Fibroblast of the conjunctiva (primary cell): ENCODE measurements around the gene RABGGTB.
"Not testable (repeated sequence)": the region's sequence is repeated elsewhere in the genome, so short reads cannot be mapped to it uniquely, and the experiment has no call there.

Source experiments
- DNase-seq: peaks from one replicate; pipeline ENCODE4 v3.0.0-alpha.2; 2010; ENCODE audit warnings: low read depth

The RABGGTB gene

DNA sequence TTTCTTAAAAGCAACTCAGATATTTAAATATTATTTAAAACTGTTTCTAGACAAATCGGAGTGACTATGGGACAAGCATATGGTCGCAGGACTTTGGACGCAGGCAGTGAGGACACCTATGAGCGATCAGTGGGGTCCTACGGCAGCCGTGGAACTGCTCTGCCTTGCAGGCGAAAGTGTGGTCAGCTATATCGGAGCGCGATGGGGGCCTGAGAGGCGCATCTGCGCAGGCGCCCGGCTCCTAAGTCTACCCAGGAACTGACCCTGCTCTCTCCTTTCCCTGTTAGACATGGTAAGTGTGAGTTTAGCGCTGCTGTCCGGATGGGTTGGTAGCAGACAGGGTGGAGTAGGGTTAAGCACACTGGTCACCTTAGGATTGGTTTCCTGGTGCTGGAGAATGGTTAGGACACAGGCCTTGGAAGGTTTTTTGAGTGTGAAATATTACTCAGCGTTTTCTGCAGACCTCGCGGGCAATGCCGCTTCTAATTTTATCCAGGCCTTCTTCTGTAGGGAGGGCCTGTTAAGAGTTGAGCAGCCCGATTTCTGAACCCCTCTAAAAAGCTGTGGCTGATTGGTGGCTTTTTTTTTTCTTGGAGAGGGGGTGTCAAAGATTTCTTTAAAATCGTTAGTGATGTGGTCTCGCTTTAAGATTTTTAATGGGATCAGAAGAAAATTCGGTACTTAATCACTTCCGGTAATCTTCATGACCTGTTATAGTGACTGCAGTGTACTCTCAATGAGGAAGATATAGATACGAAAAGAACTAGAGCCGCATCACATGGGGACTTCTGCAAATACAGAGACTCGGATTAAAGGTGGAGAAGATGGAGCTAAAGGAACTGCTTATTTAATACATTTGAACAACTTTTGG is at the start of gene RABGGTB:
TSS of gene RABGGTB (plus strand) at position 274 of the 871 bp plus-strand sequence. CDS start at position 290, 16 bp downstream.
- DNase-seq: peak; percentile 95

DNA sequence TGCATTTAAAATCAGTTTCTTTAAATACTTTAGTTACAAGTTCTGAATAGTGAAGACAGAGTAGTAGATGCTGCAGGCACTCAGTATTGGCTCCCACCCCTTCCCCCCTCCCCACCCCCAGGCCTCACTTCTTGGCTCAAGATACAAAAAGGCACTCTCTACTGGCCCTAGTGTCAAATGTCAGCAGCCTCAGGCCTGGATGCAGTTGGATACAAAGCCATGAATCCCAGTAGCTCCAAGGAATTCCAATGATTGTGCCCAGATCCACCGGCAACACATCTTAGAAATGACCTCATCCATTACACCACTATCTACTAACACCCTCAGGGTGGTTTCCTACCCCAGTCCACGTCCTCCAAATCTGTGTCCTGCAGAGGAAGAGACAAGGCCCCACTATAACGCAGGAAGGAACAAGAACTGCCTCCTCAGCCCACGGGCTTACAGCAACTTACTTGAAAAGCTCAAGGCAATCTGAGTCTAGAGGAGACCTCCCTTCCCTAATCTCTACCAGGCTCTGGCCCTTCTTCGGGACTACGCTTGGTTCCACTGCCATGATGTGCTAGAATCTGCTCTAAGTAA is 43.9 kb upstream of the RABGGTB start:
- DNase-seq: no peak

DNA sequence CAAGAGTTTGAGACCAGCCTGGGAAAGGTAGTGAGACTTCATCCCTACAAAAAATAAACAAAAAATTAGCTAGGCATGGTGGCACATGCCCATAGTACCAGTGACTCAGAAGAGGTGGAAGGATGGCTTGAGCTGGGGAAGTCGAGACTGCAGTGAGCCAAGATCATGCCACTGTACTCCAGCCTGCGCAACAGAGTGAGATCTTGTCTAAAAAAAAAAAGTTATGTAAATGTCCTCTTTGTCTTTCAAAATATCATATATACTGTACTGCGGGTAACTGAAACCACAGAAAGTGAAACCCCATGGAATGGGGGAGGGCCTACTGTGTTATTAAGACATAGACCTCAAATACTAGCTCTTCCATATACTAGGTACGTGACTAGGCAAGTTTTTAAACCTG is 40.8 kb upstream of the RABGGTB start:
- no peak for DNase-seq

DNA sequence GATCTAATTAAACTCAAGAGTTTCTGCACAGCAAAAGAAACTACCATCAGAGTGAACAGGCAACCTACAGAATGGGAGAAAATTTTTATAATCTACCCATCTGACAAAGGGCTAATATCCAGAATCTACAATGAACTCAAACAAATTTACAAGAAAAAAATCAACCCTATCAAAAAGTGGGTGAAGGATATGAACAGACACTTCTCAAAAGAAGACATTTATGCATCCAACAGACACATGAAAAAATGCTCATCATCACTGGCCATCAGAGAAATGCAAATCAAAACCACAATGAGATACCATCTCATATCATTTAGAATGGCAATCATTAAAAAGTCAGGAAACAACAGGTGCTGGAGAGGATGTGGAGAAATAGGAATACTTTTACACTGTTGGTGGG is 28.8 kb upstream of the RABGGTB start:
- not testable (repeated sequence) for DNase-seq

DNA sequence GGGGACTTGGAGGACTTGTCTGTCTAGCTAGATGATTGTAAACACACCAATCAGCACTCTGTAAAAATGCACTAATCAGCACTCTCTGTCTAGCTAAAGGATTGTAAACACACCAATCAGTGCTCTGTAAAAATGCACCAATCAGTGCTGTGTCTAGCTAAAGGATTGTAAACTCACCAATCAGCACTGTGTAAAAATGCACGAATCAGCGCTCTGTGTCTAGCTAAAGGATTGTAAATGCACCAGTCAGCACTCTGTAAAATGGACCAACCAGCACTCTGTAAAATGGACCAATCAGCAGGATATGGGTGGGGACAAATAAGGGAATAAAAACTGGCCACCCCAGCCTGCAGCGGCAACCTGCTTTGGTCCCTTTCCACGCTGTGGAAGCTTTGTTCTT is 27.5 kb upstream of the RABGGTB start:
- not testable (repeated sequence) for DNase-seq

DNA sequence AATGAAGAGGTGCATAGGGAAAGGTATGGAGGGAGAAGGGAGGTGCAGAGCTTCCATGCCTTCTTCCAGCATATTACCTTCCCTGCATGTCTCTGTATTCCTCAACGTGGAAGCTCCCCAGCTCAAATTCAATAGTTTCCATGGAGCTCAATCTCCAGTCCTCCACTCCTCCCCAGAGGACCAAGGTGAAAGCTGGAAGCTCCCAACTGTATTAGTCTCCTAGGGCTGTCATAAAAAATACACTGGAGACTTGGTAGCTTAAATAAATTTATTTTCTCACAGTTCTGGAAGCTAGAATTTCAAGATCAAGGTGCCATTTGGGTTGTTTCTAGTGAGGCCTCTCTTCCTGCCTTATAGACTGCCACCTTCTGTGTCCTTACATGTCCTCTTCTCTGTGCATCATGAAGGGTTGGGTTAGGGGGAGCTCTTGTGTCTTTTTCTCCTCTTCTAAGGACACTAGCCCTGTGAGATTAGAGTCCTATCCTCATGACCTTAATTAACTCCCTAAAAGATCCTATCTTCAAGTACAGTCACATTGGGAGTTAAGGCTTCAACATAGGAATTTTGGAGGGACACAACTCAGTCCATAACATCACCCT is 21.9 kb upstream of the RABGGTB start:
- DNase-seq: no peak

DNA sequence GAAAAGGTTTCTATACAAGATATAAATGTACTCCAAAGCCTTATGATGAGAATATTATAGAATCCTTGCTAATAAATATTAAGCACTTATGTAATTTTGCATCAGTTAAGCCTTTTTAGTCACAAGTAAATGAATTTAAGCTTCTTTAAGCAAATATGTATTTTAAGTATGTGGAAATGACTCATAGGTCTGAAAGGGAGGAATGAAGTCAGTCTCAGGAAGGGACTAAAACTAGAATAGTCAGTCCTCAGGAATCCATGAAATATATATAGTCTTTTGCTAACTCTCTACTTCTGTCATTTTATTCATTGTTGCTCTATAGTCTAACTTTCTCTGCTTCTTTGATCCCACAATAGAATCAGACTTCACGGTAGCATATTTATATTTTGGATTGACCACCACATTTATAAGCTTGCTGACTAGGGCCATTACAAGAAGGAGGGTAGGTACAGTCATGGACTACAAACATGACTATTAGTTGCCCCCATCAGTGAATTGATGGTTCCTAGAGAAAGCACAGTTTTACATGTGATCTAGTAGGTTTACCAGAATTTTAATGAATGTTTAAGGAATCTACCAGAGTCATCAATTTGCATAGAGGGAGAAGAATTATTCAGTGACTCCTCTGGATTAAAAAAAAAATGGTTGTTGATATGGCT is 20.2 kb upstream of the RABGGTB start:
- DNase-seq: peak; percentile 41

DNA sequence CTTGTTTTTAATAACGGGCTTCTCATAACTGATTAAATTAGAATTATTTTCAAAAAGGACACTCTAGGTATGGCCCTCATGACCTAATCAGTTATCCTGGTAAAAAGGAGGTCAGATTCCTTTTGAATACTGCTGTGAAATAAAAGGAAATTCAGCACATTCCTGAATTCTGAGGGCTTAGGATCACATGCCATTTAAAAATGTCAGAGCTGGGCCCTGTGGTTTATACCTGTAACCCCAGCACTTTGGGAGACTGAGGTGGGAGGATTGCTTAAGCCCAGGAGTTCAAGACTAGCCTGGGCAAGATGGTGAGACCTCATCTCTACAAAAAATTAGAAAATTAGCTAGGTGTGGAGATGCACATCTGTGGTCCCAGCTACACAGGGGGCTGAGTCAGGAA is 18.0 kb upstream of the RABGGTB start:
- no peak for DNase-seq

DNA sequence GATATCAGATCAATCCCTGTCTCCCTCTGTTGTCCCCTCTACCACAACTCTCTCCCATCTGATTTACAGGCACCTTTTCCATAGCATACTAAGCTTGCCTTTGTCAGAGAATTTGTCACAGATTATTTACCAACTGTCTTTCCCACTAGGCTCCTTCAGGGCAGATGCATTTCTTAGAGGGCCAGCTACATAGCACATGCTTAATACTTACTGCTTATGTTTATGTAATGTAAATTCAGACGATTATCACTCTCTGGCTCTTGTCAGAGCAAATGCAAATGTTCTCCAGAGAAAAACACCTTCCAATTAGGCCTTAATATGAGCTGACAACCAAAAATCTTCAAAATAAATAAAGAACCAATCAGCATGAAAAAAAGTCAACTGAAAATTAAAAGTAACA is 15.3 kb upstream of the RABGGTB start:
- no peak for DNase-seq

DNA sequence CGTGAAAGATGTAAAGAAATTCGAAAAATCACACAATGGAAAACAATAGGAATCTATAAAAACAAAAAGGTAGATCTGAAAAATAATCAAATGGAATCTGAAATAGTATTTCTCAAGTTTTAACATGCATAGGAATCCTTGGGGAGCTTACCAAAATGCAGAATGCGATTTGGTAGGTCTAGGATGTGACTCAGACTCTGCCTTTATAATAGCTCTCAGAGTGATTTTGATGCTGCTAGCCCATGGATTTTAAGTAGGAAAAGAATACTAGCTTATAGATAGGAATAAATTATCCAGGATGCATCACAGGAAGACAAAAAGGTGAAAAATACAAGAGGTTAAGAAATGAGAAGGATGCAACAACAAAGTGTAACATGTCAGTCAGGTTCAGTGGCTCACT is 14.1 kb upstream of the RABGGTB start:
- no peak for DNase-seq

DNA sequence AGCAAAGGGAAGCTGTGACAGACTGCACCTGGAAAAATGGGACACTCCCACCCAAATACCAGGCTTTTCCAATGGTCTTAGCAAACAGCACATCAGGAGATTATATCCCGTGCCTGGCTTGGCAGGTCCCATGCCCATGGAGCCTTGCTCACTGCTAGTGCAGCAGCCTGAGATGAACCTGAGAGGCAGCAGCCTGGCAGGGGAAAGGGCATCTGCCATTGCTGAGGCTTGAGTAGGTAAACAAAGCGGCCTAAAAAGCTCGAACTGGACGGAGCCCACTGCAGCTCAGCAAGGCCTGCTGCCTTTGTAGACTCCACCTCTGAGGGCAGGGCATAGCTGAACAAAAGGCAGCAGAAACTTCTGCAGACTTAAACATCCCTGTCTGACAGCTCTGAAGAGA is 8.2 kb upstream of the RABGGTB start:
- not testable (repeated sequence) for DNase-seq

DNA sequence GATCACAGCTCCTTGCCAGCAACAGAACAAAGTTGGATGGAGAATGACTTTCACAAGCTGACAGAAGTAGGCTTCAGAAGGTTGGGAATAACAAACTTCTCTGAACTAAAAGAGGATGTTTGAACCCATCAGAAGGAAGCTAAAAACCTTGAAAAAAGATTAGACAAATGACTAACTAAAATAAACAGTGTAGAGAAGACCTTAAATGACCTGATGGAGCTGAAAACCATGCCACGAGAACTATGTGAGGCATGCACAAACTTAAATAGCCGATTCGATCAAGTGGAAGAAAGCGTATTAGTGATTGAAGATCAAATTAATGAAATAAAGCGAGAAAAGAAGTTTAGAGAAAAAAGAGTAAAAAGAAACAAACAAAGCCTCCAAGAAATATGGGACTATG is 7.4 kb upstream of the RABGGTB start:
- DNase-seq: not testable (repeated sequence)

DNA sequence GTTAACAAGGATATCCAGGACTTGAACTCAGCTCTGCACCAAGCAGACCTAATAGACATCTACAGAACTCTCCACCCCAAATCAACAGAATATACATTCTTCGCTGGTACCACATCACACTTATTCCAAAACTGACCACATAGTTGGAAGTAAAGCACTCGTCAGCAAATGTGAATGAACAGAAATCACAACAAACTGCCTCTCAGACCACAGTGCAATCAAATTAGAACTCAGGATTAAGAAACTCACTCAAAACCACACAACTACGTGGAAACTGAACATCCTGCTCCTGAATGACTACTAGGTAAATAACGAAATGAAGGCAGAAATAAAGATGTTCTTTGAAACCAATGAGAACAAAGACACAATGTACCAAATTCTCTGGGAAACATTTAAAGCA is 5.9 kb upstream of the RABGGTB start:
- DNase-seq: not testable (repeated sequence)

DNA sequence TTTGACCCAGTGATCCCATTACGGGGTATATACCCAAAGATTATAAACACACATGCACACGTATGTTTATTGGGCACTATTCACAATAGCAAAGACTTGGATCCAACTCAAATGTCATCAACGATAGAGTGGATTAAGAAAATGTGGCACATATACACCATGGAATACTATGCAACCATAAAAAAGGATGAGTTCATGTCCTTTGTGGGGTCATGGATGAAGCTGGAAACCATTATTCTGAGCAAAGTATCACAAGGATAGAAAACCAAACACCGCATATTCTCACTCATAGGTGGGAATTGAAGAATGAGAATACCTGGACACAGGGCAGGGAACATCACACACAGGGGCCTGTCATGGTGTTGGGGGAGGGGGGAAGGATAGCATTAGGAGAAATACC is 2.1 kb upstream of the RABGGTB start:
- not testable (repeated sequence) for DNase-seq

DNA sequence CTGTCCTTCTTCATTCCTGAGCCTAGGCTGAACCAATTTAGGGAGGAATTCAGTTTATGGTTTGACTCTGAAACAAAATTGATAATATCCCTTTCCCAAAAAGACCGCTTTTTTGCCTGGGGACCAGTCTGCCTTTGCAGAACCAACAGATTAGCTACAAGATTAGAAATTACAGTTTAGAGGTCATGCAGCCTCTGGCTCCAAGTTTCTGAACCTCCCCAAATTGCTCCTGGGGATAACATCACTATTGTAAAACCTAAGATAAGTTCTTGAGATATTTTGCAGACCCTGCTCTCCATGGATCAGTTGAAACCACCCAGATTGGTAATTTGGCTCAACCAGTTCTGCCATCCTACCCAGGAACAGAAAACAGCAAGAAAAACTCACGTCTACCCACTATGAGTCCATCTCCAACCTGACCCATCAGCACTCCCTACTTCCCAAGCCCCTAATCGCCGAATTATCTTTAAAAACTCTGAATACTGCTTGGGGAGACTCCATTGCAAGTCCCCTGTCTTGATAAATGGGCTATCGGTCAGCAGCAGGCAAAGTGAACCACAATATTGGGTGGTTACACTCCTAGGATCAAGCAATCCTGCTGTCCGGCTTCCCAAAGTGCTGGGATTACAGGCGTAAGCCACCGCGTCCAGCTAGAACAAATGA is 605 bp upstream of the RABGGTB start:
- no peak for DNase-seq

DNA sequence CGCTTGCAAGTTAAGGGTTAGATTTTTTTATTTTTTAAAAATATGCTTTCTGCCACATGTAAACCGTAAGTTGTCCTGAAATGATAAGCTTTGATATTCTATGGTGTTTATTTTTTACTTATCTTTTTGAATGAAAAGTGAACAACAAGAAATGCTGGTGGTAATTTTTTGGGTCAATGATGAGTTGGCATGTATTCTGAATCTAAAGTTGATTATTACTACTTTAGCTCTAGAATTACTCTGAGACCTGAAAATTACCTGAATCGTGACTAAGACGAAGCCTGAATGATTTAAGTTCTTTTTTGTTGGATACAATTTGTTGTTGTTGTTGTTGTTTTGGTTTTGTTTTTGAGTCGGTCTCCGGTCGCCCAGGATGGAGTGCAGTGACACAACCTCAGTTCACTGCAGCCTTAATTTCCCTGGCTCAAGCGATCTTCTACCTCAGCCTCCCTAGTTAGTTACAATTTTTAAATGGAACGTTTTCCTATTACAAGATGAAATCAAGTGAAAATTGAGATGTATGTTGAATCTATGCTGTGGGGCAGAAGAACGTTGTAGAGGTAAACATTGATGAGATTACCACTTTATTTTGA is 941 bp downstream of the RABGGTB start:
- no peak for DNase-seq

DNA sequence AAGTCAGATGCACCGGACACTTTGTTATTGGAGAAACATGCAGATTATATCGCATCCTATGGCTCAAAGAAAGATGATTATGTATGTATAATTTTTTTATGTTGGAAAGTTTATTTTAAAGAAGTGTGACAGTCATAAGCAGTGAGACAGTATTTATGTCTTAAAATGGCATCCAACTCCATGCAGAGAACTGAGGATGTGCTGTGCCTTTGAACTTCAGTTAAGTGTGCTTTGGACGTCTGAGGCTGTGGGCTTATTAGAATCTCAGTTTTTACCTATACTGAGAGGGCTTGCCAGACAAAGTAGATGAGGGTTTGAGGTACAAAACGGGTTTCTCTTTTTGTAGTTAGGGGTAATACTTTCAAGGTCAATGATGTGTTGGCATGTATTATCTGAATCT is 1.5 kb downstream of the RABGGTB start:
- no peak for DNase-seq

DNA sequence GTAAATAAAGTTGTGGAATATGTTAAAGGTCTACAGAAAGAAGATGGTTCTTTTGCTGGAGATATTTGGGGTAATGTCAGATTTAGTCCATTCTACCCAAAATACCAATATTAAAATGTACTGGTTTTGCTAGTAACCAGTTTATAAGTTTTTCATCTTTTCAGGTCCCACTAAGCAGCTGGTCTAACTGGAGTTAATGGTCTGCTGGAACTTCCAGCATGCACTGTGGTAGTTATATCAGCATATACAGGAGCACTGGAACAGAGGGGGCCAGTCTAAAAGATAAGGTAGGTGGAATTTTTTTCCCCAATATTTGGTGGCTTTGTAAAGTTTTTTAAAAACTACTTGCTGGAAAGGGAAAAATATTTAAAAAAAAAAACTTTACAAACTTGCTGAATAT is 3.9 kb downstream of the RABGGTB start:
- DNase-seq: no peak

DNA sequence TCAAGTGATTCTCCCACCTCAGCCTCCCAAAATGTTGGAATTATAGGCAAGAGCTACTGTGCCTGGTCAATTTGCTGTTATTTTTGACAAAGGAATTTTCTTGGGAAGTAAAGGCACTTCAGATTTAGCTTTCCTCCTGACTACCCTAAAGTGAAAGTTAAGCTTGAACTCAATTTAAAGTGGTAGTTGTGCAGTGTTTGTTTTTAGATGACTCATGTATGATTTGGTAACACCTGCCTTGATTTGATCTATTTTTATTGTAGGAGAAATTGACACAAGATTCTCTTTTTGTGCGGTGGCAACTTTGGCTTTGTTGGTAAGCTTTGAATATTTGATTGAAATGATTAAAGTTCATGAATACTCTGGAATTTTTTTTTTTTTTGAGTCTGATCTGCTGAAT is 5.0 kb downstream of the RABGGTB start:
- no peak for DNase-seq

DNA sequence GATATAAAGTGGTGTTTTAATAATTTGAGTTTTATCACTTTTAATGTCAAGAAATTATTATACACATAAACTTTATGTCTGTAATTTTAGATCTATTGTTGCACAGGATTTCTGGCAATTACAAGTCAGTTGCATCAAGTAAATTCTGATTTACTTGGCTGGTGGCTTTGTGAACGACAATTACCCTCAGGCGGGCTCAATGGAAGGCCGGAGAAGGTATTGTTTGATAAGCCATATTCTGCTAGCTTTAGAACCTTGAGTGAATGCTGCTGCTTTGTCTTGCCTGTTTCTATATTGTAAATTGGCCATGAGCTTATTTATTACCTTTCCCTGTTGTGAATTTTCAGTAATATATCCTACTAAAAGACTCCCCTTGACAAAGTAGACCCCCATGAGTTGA is 6.0 kb downstream of the RABGGTB start:
- DNase-seq: no peak

DNA sequence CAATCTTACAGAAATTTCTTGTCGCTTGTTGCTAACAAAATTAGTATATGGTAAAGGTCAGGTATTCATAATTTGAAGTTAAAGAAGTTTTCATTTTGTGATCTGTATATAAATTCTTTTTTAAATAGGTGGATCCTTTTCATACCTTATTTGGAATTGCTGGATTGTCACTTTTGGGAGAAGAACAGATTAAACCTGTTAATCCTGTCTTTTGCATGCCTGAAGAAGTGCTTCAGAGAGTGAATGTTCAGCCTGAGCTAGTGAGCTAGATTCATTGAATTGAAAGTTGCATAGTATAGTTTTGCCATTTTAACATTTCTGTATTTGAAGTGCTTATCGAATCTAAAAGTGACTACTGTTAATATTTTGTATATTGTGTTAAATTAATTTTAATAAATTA is 8.3 kb downstream of the RABGGTB start:
- DNase-seq: no peak

DNA sequence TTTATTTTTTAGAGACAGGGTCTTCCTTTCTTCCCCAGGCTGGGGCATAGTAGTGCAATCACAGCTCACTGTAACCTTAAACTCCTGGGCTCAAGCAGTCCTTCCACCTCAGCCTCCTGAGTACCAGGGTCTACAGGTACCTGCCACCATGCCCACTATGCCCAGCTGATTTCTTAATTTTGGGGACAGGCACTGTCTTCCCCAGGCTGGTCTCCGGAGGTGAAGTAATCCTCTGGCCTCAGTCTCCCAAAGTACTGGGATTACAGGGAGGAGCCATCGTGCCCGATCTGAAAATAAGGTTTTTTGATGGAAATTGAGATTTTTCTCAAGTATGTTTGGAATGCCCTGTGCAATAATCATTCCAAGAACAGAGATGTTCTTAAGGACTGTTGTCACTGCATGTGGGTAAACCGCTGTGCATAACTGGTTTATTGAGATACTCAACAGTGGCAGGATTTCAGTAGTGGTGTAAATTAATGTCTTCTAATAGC is 9.7 kb downstream of the RABGGTB start:
- no peak for DNase-seq
